Spinal cord (tissue), 10 donors: Measurements from ENCODE around the gene NCMAP. TPM values are rescaled to one million over a fixed set of nuclear protein-coding genes. Genes with fewer than 3 reads are reported as not detected.
A peak's percentile ranks its signal among the peaks of the same experiment; 100 is the strongest.

Source experiments
- DNase-seq, 6 donors: peaks; one replicate each; pipeline versions ENCODE4 v3.0.0 to v3.0.0-alpha.2; 2013 to 2015; ENCODE audit warnings: low spot score in 6 of 6, low read depth in 4 of 6
- H3K27ac ChIP-seq: one replicate; pipeline ENCODE4 v1.5.1; 2013; ENCODE audit warnings: low read depth, low read length, control low read depth
- H3K27me3 ChIP-seq: one replicate; pipeline ENCODE4 v1.6.1; 2013; ENCODE audit warnings: low read length; ENCODE audit not compliant: control insufficient read depth, insufficient read depth
- H3K36me3 ChIP-seq: one replicate; pipeline ENCODE4 v1.6.1; 2013; ENCODE audit warnings: low read length; ENCODE audit not compliant: control insufficient read depth, insufficient read depth
- H3K4me1 ChIP-seq: one replicate; pipeline ENCODE4 v1.6.1; 2013; ENCODE audit warnings: low read length; ENCODE audit not compliant: control insufficient read depth, insufficient read depth
- H3K4me3 ChIP-seq: one replicate; pipeline ENCODE4 v1.5.1; 2013; ENCODE audit warnings: low read depth, low read length, control low read depth
- H3K9me3 ChIP-seq: one replicate; pipeline ENCODE4 v1.6.1; 2013; ENCODE audit warnings: low read length; ENCODE audit not compliant: control insufficient read depth, insufficient read depth
- WGBS: methylation state at CpG from one replicate; pipeline ENCODE4 v1.1.5; 2013; ENCODE audit warnings: missing lambda C conversion rate; ENCODE audit not compliant: insufficient coverage; 5-methylcytosine and 5-hydroxymethylcytosine counted together
- polyA plus RNA-seq, 2 donors: library from polyadenylated mRNA; unstranded; fragments of 120-200 nt; gene quantifications; one replicate each; pipeline ENCODE4 v1.2.1, GENCODE V29; 2013; ENCODE audit not compliant: insufficient read length in 2 of 2
- total RNA-seq, 2 donors: library from RNA; depleted of rRNA in 1 of 2; stranded (reverse); fragments of 120-200 nt in 1 of 2; fragments of >200 nt in 1 of 2; gene quantifications; one replicate each; pipeline versions ENCODE4 v1.2.3 to v1.2.4, GENCODE V29; 2013 to 2014
- donor health status: healthy.

The NCMAP gene
- total and polyA plus RNA-seq, 4 donors, result 0.08 to 10.7 (median 1.1) TPM

GRCh38 chr1:24566236-24566867, 10.5 kb downstream of the NCMAP start:
- no peak overlapping the region for H3K27ac ChIP-seq
- DNase-seq, result no peak
- H3K36me3 ChIP-seq, result no peaks in the 10 kb centered on the region
- no peaks in the 10 kb centered on the region for H3K27me3 ChIP-seq
- no peak overlapping the region for H3K4me3 ChIP-seq
- H3K9me3 ChIP-seq, result no peaks in the 10 kb centered on the region
- 100% methylated on average over 1 of the region's 3 CpGs for WGBS
- no peaks in the 10 kb centered on the region for H3K4me1 ChIP-seq

GRCh38 chr1:24567792-24568388, 12.0 kb downstream of the NCMAP start:
- no peaks in the 10 kb centered on the region for H3K9me3 ChIP-seq
- 63% methylated on average over 15 of the region's 17 CpGs for WGBS
- H3K4me1 ChIP-seq, result no peaks in the 10 kb centered on the region
- no peaks in the 10 kb centered on the region for H3K27me3 ChIP-seq
- no peaks in the 10 kb centered on the region for H3K36me3 ChIP-seq
- DNase-seq, result no peak
- H3K4me3 ChIP-seq, result no peak overlapping the region
- H3K27ac ChIP-seq, result no peak overlapping the region

GRCh38 chr1:24568475-24568874, 12.6 kb downstream of the NCMAP start:
- Histone ChIP-seq H3K27ac (no peak overlapping the region), H3K4me1 (no peaks in the 10 kb centered on the region), H3K9me3 (no peaks in the 10 kb centered on the region), H3K27me3 (no peaks in the 10 kb centered on the region), H3K4me3 (no peak overlapping the region), H3K36me3 (no peaks in the 10 kb centered on the region)
- WGBS, result no CpG with 5 or more reads among the region's 2 CpGs
- no peak for DNase-seq

GRCh38 chr1:24570265-24571125, 14.6 kb downstream of the NCMAP start:
- no peaks in the 10 kb centered on the region for H3K27me3 ChIP-seq

GRCh38 chr1:24572301-24572700, 16.4 kb downstream of the NCMAP start:
- Histone ChIP-seq H3K27ac (no peak overlapping the region), H3K4me3 (no peak overlapping the region), H3K9me3 (no peaks in the 10 kb centered on the region), H3K36me3 (no peaks in the 10 kb centered on the region), H3K4me1 (peaks cover 11% of the 10 kb centered on the region), H3K27me3 (no peaks in the 10 kb centered on the region)
- DNase-seq, result no peak
- WGBS, result 92% methylated on average over 8 of the region's 9 CpGs

More at GRCh38 chr1:24570265-24571125, 14.6 kb downstream of the NCMAP start:
- no peak for DNase-seq
- 68% methylated on average over 4 of the region's 10 CpGs for WGBS
- no peaks in the 10 kb centered on the region for H3K4me1 ChIP-seq
- H3K4me3 ChIP-seq, result no peak overlapping the region
- no peaks in the 10 kb centered on the region for H3K36me3 ChIP-seq
- no peaks in the 10 kb centered on the region for H3K9me3 ChIP-seq
- no peak overlapping the region for H3K27ac ChIP-seq

GRCh38 chr1:24575905-24576587, 20.2 kb downstream of the NCMAP start:
- H3K36me3 ChIP-seq, result no peaks in the 10 kb centered on the region
- no peaks in the 10 kb centered on the region for H3K27me3 ChIP-seq
- peaks cover 11% of the 10 kb centered on the region for H3K4me1 ChIP-seq
- H3K27ac ChIP-seq, result no peak overlapping the region
- no peak overlapping the region for H3K4me3 ChIP-seq
- 18% methylated on average over 13 of the region's 14 CpGs for WGBS
- peak in 5 of 6 donors; percentile 28 to 80 (median 48) for DNase-seq
- no peaks in the 10 kb centered on the region for H3K9me3 ChIP-seq

GRCh38 chr1:24578846-24579245, 23.0 kb downstream of the NCMAP start:
- no peaks in the 10 kb centered on the region for H3K9me3 ChIP-seq
- DNase-seq, result no peak
- 98% methylated on average over 6 of the region's 7 CpGs for WGBS
- H3K36me3 ChIP-seq, result no peaks in the 10 kb centered on the region
- peaks cover 11% of the 10 kb centered on the region for H3K4me1 ChIP-seq
- no peak overlapping the region for H3K27ac ChIP-seq
- H3K27me3 ChIP-seq, result no peaks in the 10 kb centered on the region
- no peak overlapping the region for H3K4me3 ChIP-seq

GRCh38 chr1:24580756-24581155, 24.9 kb downstream of the NCMAP start:
- Histone ChIP-seq H3K36me3 (no peaks in the 10 kb centered on the region), H3K4me1 (peaks cover 11% of the 10 kb centered on the region), H3K27me3 (peaks cover 4% of the 10 kb centered on the region), H3K4me3 (no peak overlapping the region), H3K27ac (no peak overlapping the region), H3K9me3 (no peaks in the 10 kb centered on the region)
- 83% methylated on average over 9 of the region's 10 CpGs for WGBS
- DNase-seq, result no peak

GRCh38 chr1:24584171-24584647, 28.3 kb downstream of the NCMAP start:
- 74% methylated on average over 6 of the region's 6 CpGs for WGBS
- H3K9me3 ChIP-seq, result no peaks in the 10 kb centered on the region
- H3K27ac ChIP-seq, result no peak overlapping the region
- H3K4me1 ChIP-seq, result no peaks in the 10 kb centered on the region
- no peak overlapping the region for H3K4me3 ChIP-seq
- H3K36me3 ChIP-seq, result no peaks in the 10 kb centered on the region
- DNase-seq, result no peak
- H3K27me3 ChIP-seq, result peaks cover 5% of the 10 kb centered on the region
